Measurements from ENCODE around the gene SFXN5.

The SFXN5 gene

DNA sequence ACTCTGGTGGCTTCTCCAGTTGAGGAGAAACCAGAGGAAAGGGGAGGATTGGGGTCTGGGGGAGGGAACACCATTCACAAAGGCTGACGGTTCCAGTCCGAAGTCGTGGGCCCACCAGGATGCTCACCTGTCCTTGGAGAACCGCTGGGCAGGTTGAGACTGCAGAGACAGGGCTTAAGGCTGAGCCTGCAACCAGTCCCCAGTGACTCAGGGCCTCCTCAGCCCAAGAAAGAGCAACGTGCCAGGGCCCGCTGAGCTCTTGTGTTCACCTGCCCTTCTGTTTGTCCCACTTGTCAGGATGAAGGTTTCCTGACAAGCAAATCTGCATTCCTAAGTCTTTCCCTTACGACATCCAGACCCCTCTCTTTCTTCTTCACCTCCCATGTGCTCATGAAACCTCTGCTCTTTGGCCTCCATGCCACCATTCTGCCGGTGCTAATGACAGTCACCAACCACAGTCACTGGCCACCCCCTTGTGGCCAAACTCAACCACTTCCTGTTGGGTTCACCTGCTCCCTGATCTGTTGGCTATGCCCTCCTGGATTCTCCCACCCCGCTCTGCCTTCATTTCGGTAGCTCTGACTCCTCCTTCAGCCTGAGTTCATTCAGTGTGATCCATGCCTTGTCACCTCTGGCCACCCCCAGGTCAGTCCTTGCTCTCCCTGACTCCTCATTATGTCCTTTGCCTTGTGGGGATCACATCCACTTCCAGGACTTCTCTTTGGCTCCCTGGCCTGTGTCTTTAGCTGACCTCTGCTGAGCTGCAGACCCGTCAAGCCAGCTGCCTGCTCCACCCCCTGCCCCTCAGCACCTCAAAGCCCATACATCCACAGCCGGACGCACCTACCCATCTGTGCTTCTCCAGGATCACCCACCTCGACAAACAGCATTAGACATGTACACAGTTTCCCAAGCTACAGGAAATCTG is 136.6 kb downstream of the SFXN5 start:
- no peak for DNase-seq

DNA sequence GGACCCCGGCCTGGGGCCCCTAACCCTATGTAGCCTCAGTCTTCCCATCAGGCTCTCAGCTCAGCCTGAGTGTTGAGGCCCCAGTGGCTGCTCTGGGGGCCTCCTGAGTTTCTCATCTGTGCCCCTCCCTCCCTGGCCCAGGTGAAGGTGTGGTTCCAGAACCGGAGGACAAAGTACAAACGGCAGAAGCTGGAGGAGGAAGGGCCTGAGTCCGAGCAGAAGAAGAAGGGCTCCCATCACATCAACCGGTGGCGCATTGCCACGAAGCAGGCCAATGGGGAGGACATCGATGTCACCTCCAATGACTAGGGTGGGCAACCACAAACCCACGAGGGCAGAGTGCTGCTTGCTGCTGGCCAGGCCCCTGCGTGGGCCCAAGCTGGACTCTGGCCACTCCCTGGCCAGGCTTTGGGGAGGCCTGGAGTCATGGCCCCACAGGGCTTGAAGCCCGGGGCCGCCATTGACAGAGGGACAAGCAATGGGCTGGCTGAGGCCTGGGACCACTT is 137.8 kb downstream of the SFXN5 start:
- DNase-seq: no peak

DNA sequence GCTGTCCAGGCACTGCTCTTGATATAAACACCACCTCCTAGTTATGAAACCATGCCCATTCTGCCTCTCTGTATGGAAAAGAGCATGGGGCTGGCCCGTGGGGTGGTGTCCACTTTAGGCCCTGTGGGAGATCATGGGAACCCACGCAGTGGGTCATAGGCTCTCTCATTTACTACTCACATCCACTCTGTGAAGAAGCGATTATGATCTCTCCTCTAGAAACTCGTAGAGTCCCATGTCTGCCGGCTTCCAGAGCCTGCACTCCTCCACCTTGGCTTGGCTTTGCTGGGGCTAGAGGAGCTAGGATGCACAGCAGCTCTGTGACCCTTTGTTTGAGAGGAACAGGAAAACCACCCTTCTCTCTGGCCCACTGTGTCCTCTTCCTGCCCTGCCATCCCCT is 138.3 kb downstream of the SFXN5 start:
- no peak for DNase-seq

DNA sequence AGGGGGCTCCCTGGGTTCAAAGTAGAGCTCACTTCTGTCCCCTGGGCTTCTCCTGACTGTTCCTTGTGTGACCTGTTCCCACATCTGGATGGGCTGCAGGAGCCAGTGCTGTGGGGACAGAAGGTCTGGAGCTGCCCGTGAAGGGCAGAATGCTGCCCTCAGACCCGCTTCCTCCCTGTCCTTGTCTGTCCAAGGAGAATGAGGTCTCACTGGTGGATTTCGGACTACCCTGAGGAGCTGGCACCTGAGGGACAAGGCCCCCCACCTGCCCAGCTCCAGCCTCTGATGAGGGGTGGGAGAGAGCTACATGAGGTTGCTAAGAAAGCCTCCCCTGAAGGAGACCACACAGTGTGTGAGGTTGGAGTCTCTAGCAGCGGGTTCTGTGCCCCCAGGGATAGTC is 138.7 kb downstream of the SFXN5 start:
- no peak for DNase-seq

DNA sequence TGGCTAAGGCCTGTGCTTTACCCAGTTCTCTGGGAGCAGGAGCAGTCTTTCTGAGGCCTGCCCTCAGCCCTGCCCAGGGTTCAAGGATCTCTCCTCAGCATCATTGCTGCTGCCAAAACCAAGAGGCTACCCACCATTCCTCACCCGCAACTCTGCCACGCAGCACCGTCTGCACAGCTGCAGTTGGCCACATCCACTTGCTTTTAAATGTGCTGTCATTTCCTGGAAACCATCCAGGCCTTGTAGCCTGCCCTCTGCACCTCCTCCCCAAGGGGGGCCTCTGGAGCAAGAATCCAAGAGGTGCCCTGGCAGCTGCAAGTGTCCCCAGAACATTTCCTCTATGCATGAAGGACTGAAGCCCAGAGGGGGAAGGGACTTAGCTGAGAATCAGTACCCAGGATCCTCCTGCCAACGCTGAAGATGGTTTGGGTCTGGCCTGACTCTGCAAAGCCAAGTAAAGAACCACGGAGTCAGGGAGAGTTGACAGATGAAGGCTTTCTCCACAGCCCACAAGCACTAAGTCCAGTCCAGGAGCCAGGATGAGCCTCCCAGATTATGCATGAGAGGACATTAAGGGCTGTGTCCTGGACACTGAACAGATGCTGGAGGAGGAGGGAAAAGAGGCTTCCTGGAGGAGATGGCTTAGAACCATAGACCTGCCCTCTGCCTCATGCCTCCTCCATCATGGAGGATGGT is 139.3 kb downstream of the SFXN5 start:
- DNase-seq: no peak

DNA sequence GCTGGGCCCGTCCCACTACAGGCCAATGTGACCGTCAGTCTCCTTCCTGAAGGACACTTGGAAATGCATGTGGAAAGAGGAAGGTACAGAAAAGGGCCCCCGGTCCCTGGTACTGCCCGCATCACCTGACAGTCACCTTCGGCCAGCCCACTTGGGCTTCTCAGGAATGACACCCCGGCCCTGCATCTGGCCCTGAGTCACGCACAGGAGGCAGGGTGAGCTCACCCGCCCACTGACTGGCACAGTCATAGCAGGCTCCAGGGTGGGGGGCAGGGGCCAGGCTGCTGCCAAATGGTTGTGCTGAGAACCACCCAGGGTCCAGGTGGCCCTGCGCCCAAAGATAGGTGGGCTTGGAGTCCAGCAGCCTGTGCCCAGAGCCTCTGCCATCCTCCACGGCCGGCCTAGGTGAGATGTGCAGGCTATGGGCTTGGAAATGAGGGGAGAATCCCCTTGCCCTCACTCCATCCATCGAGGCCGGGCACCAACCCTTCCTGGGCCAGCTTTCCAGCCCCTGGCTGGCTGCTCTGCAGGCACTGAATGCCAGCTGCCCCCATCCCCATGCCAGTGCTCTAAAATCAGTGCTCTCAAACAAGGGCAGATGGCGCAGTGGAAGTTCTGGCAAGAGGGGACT is 140.1 kb downstream of the SFXN5 start:
- DNase-seq: no peak

DNA sequence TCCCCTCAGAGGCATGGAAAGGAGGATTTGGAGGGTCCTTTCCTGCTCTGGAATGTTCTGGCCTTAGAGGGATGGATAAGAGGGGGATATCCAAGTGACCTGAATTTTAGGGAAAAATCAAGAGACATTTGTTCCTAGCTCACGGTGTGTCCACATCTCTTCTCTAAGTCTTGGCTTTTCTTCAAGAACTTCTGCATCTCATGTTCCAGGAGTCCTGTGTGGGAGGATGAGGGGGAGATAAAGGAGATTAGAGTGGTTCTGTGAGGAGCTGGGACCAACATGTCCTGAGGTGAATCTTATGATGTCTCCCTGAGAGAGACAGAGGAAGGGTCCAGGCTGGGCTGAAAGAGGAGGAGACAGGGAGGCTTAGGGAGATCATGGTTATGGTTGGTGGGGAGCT is 142.5 kb downstream of the SFXN5 start:
- no peak for DNase-seq

DNA sequence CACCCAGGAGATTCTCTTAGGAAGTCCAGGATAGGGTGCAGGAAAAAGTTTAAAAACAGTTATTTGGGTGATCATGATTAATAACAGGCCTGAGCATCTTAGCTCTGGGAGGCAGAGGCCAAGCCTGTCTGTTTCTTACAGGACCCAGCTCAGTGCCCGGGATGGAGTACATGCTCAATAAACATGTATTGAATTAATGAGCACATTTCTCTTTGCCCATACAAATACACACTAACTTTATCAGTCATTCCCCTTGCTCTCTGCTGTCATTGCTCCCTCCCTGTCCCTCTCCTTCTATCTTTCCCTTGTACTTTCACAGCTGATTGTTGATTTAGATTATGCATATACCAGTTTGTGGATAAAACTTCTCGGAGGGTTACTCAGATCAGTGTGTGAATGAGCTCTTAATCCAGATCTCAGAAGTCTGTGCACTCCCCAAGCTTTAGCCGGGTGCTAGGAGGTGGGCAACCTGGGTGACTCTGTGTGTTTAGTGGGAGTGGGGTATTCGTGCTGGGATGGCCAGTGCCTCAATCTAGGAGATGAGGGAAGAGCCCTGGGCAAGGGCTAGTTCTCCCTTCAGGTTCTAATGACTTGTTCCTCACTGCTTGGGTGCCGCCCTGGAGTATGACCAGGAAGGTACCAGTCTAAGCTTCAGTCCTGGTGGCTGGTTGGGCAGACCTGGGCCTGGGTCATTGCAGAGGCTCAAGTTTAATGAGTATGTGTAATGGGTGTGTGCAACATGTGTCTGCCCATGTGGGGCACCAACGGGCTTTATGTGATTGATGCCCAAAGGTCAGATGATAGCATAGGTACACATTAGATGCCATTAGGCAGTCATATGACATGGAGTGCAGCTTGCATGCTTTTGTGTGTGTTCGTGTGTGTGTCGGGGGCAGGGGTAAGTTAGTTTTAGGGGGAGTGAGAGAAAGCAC is 143.6 kb downstream of the SFXN5 start:
- DNase-seq: no peak

DNA sequence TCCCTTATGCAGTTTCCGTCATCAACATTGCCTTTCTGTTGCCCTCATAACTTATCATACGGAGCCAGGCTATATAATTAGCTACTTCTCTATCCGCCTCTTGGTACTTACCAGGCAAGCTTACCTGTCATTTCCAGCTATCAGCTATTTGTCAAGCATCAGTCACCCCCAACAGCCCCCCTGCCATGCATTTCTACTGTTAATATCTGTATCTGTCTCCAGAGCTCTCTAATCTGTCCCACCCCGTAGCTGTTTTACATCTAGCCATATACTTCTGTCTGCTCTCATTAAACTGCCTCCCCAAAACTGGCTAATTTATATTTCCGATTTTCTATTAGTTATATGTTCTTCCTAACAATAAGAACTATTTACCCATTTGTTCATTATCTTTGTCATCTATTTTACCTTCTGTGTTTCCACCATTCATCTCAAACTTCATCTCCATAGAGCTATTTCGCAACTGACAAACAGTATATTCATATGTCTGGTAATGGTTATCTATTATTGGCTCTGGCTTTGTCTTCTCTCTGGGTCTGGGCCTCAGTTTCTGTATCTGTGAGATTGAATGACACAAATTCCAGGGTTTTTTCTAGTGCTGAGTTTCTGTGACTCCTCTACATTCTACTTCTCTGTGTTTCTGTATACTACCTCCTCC is 144.6 kb downstream of the SFXN5 start:
- DNase-seq: no peak

DNA sequence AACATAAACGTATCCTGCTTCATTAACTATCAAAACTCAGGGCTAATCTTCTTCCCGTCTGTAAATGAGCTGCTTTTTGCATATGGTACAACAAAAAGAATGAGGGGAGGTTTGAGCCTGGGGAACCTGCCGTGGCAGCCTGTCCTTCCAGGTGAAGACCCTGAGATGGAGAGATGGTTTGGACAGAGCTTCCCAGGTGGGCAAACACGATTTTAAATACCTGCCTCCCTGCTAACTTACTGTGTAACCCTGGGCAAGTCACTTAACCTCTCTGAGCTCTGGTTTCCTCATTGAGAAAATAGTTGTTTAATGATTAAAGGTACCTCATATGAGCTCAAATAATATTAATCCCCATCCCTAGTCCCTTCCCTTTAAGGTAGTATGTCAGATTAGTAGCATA is 145.1 kb downstream of the SFXN5 start:
- no peak for DNase-seq

DNA sequence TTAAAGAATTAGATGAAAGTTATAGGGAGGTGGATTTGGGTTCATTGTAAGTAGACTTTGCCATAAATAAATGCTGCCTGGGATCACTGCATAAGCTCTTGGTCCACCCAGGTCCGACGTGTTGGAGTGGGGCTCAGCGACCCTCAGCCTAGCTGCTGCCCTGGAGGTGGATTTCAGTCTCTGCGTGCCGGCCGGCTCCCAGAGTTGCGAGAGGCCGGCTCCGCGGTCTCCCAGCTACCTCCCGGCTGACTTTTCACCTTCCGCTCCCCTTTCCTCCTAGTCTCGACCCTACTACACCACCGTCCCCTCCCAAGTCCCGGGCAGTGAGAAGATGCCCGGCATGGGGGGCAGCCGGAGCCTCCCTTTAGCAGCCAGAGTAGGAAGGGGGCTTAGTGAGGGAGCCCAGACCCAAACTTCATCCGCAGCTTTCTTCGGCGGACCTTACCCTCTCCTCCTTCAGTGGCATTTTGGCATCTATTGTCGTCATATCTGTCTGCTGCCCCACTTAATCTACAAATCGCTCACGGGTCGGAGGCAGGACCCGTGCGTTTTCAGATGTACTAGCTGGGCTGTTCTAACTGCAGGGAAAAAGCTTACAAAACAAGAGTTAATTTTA is 146.1 kb downstream of the SFXN5 start:
- DNase-seq: no peak

DNA sequence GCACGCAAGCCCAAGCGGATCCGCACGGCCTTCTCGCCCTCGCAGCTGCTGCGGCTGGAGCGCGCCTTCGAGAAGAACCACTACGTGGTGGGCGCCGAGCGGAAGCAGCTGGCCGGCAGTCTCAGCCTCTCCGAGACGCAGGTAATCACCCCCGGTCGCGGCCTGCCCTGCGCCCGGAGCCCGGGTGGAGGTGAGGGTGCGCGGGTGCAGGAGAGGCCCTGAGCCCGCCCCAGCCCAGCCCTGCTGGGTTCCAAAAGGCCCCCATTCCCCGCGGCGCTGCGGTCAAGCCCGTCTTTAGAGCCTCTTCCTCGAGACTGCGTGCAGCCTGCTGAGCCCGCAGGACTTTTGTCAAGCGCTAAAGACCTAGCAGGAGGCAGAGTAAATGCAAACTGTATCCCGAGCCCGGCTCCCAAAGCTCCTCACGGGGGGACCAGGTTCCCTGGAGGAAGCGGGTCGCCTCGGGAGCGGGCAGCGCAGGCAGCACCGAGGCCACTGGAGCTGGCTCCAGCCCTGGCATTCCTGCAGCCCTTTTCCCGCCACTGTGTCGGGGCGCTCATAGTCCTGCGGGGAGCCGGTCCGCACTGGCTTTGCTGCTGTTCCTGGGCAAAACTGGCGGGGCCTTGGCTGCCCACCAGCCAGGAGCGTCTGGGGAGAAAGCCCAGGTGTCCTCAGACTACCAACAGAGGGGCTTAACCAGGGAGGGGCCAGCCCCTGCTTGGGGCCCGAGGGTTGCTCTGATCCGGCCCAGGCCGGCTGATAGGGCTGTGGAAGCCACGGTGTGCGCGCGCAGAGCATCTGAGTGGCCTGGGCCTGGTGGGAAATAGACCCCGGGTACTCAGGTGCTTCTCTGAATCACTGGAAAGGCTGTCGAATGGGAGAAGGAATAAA is 146.9 kb downstream of the SFXN5 start:
- DNase-seq: no peak

DNA sequence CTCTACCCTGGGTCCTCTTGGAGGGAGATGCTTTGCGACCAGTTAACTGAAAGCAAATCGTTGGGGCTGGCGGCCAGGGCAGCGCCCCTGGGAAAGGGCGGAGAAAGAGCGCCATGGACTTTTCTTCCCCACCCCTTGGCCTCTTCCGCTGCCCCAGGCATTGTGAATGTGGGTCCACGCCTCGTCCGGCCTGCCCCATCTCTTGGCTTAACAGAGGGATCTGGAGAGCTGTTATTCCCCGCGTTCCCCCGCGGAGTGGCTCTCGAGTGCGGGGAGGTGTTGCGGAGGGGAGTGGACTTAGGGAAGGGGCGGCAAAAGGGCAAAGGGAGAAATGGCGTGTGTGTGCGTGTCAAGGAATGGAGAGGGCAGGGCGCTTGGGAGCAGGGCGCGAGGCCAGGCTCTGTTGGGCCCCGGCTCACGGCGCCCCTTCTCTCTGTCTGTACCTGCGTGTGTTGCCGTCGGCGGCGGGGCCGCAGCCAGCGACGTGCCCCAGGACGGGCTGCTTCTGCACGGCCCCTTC is 147.6 kb downstream of the SFXN5 start:
- DNase-seq: no peak

DNA sequence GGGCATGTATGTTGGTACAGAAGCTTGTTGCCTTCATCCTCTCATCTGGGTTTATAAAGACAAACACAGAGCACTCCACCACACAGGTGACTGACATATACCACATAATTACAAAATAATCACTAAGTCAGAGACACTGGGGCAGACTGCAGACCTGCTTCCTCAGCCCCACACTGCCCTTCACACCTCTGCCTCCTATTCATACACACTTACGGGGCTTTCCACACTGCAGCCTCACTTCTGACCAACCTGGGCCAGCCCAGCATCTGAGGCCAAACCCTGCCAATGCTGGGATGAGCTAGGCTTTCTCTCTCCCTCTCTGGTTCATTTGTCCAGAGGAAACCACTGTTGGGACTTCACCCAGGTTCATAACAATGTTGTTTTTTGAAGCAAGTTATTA is 149.7 kb downstream of the SFXN5 start:
- no peak for DNase-seq

DNA sequence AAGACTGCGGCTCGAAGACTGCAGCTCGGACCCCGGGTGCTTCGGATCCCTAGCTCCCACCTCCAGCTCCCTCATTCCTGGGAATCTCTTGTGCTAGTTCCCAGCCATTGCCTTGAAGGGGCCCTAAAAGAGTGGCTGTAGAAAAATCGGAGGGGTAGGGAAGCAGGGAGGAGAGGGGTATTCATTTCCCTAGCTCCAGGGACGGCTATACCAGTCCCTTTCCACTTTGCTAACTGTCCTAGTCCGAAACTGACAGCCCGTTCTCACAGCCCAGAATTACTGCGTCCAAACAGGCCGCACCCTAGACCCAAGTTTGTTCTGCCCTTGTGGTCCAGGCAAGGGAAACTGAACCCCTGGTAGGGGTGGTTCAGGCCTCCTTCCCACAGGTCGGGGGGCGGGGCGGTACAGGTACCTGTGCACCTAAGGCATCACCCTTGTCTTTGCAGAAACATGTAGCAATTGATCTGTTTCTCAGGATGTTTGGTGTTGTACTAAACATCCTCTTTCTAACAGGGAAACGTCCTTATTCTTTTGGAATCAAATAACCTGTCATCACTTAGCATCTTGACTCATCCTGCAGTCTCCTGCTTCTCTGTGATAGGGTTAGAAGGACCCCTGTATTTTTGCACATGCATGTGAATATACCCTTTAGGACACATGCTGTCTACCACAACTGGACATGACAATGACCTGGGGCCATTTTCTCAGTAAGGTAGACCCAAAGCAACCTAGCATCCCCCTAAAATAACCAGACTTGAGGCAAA is 150.2 kb downstream of the SFXN5 start:
- DNase-seq: no peak

DNA sequence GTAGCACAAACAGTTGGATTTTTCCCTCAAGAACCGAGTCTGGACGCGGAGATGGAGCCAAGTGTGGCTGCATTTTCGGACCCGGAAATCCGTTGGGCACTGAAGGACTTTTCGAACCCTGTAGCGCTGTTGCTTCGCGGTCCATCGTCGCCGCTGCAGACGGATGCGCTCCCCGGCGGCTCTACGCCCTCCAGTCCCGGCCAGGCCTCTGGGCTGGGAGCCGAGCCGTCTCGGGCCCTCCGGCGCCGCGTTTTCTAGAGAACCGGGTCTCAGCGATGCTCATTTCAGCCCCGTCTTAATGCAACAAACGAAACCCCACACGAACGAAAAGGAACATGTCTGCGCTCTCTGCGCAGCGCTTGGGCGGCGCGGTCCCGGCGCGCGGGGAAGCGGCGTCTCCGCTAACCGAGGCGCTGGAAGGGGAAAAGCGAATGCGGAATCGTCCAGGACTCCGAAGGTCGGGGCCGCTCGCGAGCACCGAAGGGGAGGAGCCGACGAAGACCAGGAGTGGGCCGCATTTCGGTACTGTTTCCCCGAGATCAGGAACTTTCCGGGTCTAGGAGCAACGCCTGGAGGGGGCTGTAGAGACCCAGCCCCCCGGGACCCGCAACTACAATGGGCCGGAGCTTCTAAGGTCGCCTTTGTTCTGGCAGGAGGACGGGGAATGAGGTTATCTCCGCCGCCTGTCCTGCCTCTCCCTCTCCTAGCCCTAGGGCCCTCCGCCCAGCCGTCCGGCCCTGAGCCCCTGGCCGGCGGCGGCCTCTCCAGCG is 151.0 kb downstream of the SFXN5 start:
- DNase-seq: no peak

DNA sequence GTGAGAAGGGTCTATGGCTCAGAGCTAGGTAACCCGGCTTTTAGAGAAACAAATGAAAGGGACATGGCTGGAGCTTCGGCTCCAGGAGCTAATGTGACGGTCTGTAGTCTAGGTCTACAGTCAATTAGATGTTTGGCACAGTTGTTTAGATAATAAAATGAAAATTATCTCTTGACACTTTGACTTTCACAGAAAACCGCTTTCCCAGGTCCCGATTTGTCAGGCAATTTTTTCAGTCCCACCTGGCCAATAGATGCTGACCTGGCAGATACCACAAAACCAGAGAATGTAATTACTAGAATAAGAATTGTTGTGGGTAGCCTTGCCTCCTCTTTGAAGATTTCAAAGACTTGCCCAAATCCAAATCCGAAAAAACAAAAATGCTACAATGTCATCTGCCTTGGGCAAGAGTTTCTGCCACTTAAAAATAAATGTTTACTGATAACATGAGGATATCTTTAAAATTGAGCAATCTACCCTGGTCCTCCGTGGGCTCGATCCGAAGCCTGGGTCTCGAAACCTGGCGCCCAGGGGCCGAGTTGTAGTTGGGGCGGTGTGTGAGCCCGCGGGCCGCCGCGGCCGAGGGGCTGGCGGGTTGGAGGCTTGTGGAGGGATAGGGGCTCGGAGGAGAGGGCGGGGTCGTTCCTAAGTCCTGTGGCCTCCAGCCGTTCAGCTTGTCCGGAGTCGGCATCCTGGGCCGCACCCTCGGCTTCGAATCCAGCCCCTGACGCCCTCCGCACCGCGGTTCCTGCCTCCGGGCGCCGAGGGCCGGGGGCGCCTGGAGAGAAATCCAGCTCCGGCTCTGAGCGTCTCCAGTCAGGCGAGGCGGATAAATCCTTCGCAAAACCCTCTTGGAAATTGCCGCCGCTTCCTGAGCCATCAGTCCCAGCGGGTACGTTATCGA is 151.8 kb downstream of the SFXN5 start:
- no peak for DNase-seq

Data from NCI-H1436 treated with DMSO at 0.1 percent for 48 hours (cell line).